Measurements from ENCODE around the gene SACS.
"Not testable (repeated sequence)": the region's sequence is repeated elsewhere in the genome, so short reads cannot be mapped to it uniquely, and the experiment has no call there.

The SACS gene

GRCh38 chr13:23443878-23444277 lies 10.4 kb upstream of the SACS start:
- H3K27ac Mint-ChIP-seq = no peak overlapping the region
- DNase-seq (no peak), ATAC-seq (replicated peaks) (no peak)
- H3K4me1 Mint-ChIP-seq (ENCODE audit: low read depth in 2 of 2) = no peaks in the 10 kb centered on the region
- no peak overlapping the region for H3K4me3 Mint-ChIP-seq
- no peaks in the 10 kb centered on the region for H3K36me3 Mint-ChIP-seq (ENCODE audit: insufficient read depth)
- H3K9me3 Mint-ChIP-seq = no peaks in the 10 kb centered on the region
- no peaks in the 10 kb centered on the region for H3K27me3 Mint-ChIP-seq

DNA sequence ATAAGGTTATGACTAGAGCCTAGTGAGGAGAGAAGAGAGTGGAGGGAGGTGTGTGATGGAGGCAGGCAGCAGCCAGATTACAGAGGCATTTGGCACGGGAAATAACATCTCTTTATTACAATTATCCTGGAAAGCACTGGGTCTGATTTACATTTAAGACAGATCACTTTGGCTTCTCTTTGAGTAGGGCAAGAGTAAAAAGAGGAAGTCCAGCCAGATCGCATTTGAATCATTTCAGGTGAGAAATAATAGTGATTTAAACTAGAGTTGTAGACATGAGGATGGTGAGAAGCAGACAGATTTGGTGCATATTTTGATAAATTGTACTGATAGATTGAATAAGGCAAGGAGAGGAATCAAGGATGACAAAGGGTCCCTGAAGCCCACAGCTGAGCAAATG lies 9.6 kb upstream of the SACS start:
- ATAC-seq (replicated peaks) = no peak
- peaks cover 0 to 6% of the 10 kb centered on the region in 2 donors for H3K27me3 Mint-ChIP-seq
- H3K36me3 Mint-ChIP-seq (ENCODE audit: insufficient read depth) = no peaks in the 10 kb centered on the region
- H3K4me3 Mint-ChIP-seq = no peak overlapping the region
- no peaks in the 10 kb centered on the region for H3K4me1 Mint-ChIP-seq (ENCODE audit: low read depth in 2 of 2)
- DNase-seq = no peak
- no peak overlapping the region for H3K27ac Mint-ChIP-seq
- H3K9me3 Mint-ChIP-seq = no peaks in the 10 kb centered on the region

DNA sequence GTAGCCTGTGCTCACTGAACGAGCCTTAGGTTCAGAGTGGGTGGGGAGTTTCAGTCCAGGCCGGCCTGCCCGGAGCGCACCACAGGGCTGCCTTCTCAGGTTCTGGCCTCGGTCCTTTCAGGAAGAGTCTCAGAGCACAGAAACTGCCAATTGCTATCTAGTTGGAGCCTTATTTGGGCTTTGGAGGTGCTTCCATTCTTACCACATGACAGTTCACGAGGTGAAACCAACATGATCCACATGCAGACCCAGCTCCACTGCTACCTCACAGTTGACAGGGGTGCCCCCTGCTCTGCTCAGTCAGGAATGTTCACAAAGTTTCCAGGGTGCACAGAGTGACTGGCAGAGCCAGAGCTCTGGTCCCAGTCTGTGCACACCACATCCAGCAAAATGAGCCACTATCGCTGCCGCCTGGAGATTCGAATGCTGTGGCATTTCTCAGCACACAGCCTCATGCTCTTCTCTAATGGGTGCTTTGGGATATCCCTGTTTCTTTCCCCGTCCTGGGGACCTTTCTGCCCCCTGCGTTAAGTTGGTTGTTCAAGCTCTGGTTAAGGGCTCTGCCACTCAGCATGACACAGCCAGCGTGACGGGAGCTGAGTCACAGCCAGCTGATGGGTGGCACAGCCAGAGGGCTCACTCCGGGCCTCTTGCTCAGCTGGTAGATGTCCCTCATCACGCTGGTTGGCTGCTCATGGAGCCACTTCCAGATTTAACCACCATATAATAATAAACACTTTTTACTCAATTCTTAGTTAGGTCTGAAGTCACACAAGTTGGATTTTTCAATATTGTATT lies 7.5 kb upstream of the SACS start:
- DNase-seq (no peak), ATAC-seq (replicated peaks) (no peak)

GRCh38 chr13:23440324-23440723 lies 6.8 kb upstream of the SACS start:
- not testable (repeated sequence) for H3K27ac Mint-ChIP-seq; DNase-seq; H3K9me3 Mint-ChIP-seq; H3K4me3 Mint-ChIP-seq; ATAC-seq (replicated peaks); H3K4me1 Mint-ChIP-seq (ENCODE audit: low read depth in 2 of 2); H3K36me3 Mint-ChIP-seq (ENCODE audit: insufficient read depth)
- H3K27me3 Mint-ChIP-seq = peaks cover 23 to 24% of the 10 kb centered on the region in 2 donors

More for the DNA sequence above, 7.5 kb upstream of the SACS start:
- Mint-ChIP-seq H3K4me1 (ENCODE audit: low read depth in 2 of 2) (no peaks in the 10 kb centered on the region), H3K36me3 (ENCODE audit: insufficient read depth) (no peaks in the 10 kb centered on the region), H3K9me3 (no peaks in the 10 kb centered on the region), H3K27me3 (peaks cover 21 to 24% of the 10 kb centered on the region in 2 donors), H3K27ac (no peak overlapping the region), H3K4me3 (no peak overlapping the region)

- Mint-ChIP-seq H3K9me3 (no peaks in the 10 kb centered on the region), H3K4me3 (no peak overlapping the region), H3K4me1 (ENCODE audit: low read depth in 2 of 2) (peaks cover 0 to 4% of the 10 kb centered on the region in 2 donors), H3K27ac (no peak overlapping the region), H3K27me3 (peaks cover 33 to 41% of the 10 kb centered on the region in 2 donors), H3K36me3 (ENCODE audit: insufficient read depth) (no peaks in the 10 kb centered on the region)
- ATAC-seq (replicated peaks) = no peak
- no peak for DNase-seq
Observed at GRCh38 chr13:23437916-23438315, 4.4 kb upstream of the SACS start.

DNA sequence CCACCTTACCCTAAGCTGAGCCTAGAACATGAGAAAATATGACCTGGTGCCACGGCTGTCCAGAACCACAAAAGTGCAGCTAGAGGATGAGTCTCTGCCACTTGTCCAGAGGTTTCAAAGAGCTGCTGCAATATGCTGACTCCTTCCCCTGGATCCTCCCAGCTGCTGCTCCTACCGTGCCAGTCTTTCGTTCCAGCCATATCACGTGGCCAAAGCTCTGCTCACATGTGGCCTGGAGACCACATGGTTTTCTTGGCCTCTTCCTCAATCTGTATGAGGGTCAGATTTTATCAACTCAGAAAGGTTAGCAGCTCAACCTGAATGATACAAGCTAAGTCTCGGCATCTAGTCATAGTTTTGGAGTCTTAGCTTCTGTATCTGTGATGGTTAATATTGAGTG lies 3.2 kb upstream of the SACS start:
- DNase-seq = no peak
- H3K27me3 Mint-ChIP-seq = peaks cover 44 to 53% of the 10 kb centered on the region in 2 donors
- no peak overlapping the region for H3K4me3 Mint-ChIP-seq
- no peaks in the 10 kb centered on the region for H3K36me3 Mint-ChIP-seq (ENCODE audit: insufficient read depth)
- ATAC-seq (replicated peaks) = no peak
- no peak overlapping the region for H3K27ac Mint-ChIP-seq
- H3K4me1 Mint-ChIP-seq (ENCODE audit: low read depth in 2 of 2) = peaks cover 4% of the 10 kb centered on the region in 2 donors
- H3K9me3 Mint-ChIP-seq = no peaks in the 10 kb centered on the region

GRCh38 chr13:23434491-23434890 lies 989 bp upstream of the SACS start:
- Mint-ChIP-seq H3K4me1 (ENCODE audit: low read depth in 2 of 2) (peaks cover 4% of the 10 kb centered on the region in 2 donors), H3K36me3 (ENCODE audit: insufficient read depth) (no peaks in the 10 kb centered on the region), H3K27me3 (peaks cover 56 to 65% of the 10 kb centered on the region in 2 donors), H3K9me3 (no peaks in the 10 kb centered on the region), H3K27ac (no peak overlapping the region), H3K4me3 (no peak overlapping the region)
- ATAC-seq (replicated peaks) (no peak), DNase-seq (no peak)

GRCh38 chr13:23432626-23433025 lies 876 bp downstream of the SACS start:
- Mint-ChIP-seq H3K27ac (no peak overlapping the region), H3K4me1 (ENCODE audit: low read depth in 2 of 2) (peaks cover 4% of the 10 kb centered on the region in 2 donors), H3K27me3 (peaks cover 51 to 68% of the 10 kb centered on the region in 2 donors), H3K9me3 (no peaks in the 10 kb centered on the region), H3K4me3 (no peak overlapping the region), H3K36me3 (ENCODE audit: insufficient read depth) (no peaks in the 10 kb centered on the region)
- DNase-seq (no peak), ATAC-seq (replicated peaks) (no peak)

DNA sequence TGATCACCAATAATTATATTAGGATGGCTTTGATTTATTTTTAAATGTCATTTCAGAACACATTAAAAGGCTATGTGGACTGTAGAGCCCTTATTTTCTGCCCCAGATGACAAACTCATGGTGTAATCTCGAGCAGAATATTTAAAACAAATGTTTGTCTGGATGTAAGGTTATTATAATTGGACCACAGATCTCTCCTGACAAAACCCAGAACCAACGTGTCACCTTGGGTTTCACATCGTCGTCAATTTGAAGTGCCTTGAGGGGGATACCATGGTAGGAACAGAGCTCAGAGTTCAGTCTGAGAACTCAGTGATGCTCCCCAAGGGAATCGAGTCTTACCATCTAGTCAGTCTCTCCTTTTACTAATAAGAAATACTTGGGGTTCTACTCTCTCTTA lies 2.8 kb downstream of the SACS start:
- H3K36me3 Mint-ChIP-seq (ENCODE audit: insufficient read depth) = no peaks in the 10 kb centered on the region
- H3K27ac Mint-ChIP-seq = no peak overlapping the region
- peaks cover 48 to 59% of the 10 kb centered on the region in 2 donors for H3K27me3 Mint-ChIP-seq

DNA sequence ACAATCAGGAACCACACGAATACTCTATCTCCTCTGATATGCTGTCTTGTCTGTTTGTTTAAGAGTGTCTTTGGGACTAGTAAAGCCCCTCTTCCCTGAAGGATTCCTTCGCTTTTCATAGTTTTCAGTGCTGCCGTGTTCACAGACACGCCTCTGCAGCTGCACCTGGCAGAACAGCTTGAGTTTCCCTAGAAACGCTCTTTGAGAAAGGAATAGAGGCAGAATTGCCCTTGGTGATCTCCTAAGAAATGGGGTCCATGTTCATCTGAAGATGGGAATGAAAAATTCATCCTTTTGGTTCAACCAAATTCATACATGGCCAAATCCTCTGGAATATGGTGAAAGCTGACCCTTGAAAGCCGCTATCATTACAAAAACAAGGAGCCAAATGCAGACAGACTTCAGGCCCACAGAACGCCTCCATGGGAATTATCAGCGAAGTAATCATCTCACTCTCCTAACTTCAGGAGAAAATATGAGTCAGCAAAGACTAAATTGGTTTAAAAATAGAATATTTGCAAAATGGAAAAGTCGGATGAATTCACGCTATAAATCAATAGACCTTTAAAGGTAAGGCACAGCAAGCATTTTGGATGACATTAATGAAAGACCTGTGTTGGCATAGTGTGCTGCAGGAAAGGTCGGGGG lies 5.5 kb downstream of the SACS start:
- Mint-ChIP-seq H3K36me3 (ENCODE audit: insufficient read depth) (no peaks in the 10 kb centered on the region), H3K4me1 (ENCODE audit: low read depth in 2 of 2) (peaks cover under 1 to 4% of the 10 kb centered on the region in 2 donors), H3K27ac (no peak overlapping the region), H3K4me3 (no peak overlapping the region), H3K27me3 (peaks cover 40 to 42% of the 10 kb centered on the region in 2 donors), H3K9me3 (no peaks in the 10 kb centered on the region)
- DNase-seq = no peak
- no peak for ATAC-seq (replicated peaks)

More for the DNA sequence above, 2.8 kb downstream of the SACS start:
- Mint-ChIP-seq H3K4me3 (no peak overlapping the region), H3K4me1 (ENCODE audit: low read depth in 2 of 2) (peaks cover 4% of the 10 kb centered on the region in 2 donors), H3K9me3 (no peaks in the 10 kb centered on the region)
- no peak for ATAC-seq (replicated peaks)
- DNase-seq = no peak

DNA sequence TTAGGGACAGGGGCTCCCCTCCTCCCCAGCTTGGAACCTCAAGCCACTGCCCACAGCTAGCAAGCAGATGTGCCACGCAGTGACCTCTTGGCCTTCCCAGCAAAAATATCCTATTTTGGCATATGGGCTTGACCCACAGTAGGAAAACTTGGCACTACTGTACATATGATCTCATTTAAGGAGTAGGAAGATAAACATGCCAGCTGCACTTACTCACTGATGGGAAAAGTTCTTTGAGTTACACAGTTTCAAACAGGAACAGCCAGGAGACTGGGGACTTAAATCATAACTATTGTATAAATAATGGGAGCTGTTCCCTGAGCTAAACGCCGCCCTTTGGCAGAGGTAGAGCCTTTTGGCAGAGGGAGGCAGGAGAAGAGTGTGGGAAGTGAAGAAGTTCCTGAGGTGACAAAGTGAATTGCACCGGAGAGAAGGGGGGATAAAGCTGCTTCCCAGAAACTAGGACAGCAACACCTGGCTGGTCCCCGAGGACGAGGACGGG lies 6.1 kb downstream of the SACS start:
- H3K36me3 Mint-ChIP-seq (ENCODE audit: insufficient read depth) = no peaks in the 10 kb centered on the region
- no peak for DNase-seq
- peaks cover 0 to 4% of the 10 kb centered on the region in 2 donors for H3K4me1 Mint-ChIP-seq (ENCODE audit: low read depth in 2 of 2)

DNA sequence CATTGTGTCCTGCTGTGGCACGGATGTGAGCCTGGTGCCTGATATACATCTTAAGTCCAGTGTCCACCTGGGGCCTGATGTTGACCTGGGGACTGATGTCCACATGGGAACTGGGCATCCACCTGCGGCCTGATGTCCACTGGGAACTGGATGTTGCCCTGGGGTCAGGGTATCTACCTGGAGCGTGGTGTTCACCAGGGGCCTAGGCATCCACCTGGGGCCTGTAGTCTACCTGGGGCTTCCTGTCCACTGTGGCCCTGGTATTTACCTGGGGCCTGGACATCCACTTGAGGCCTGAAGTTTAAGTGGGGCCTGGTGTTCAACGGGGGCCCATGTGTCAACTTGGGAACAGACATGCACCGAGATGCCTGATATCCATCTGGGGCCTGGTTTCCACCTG lies 11.9 kb downstream of the SACS start:
- H3K27me3 Mint-ChIP-seq = no peaks in the 10 kb centered on the region
- no peaks in the 10 kb centered on the region for H3K9me3 Mint-ChIP-seq

More for the DNA sequence above, 6.1 kb downstream of the SACS start:
- H3K9me3 Mint-ChIP-seq = no peaks in the 10 kb centered on the region
- no peak overlapping the region for H3K27ac Mint-ChIP-seq
- no peak for ATAC-seq (replicated peaks)
- H3K4me3 Mint-ChIP-seq = no peak overlapping the region
- H3K27me3 Mint-ChIP-seq = peaks cover 35% of the 10 kb centered on the region in 2 donors

DNA sequence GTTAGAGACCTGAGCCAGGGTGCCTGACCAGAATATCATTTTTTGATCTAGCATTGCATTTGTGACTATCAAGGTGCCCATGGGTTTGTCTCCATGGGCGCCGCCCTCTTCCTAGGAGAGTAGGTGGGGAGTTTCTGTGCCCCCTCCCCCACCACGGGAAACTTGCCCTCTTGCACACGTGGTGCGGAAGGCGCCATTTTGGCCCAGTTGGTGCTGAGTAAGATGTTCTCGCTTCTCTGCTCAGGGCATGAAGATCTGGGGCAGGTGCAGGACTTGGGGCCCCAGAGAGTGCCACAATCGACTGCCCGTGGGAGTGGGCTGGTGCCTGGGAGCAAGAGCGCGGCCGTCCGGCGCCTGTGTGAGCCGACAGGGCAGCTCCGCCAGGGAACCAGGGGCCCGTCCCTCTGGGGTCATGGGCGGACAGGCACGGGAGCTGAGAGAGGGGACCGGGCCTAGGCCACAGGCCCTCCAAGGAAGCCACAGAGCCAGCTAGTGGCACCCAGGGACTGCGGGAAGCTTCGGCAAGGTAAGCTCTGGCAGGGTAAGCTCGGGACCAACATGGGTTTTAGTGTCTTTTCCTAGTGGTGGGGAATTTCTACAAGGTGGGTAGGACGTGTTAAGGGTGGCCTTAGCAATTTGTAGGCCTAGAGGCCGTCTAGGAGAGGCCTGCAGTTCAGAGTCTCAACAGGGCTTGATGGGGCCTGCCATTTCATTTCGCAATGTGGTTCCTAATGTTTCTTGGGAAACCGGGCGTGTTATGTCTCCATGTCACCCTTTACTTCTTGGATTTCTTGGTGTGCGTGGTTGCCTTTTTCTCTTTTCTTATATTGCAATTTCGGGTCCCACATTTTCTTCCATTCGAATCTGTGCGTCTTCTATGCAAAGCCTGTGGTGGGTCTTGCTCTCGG lies 14.5 kb downstream of the SACS start:
- no peak overlapping the region for H3K27ac Mint-ChIP-seq
- H3K4me1 Mint-ChIP-seq (ENCODE audit: low read depth in 2 of 2) = no peaks in the 10 kb centered on the region
- ATAC-seq (replicated peaks) = no peak
- DNase-seq = no peak
- no peaks in the 10 kb centered on the region for H3K27me3 Mint-ChIP-seq
- no peak overlapping the region for H3K4me3 Mint-ChIP-seq
- H3K36me3 Mint-ChIP-seq (ENCODE audit: insufficient read depth) = no peaks in the 10 kb centered on the region
- H3K9me3 Mint-ChIP-seq = no peaks in the 10 kb centered on the region

More for the DNA sequence above, 11.9 kb downstream of the SACS start:
- H3K27ac Mint-ChIP-seq = no peak overlapping the region
- H3K36me3 Mint-ChIP-seq (ENCODE audit: insufficient read depth) = no peaks in the 10 kb centered on the region
- DNase-seq = no peak
- H3K4me1 Mint-ChIP-seq (ENCODE audit: low read depth in 2 of 2) = no peaks in the 10 kb centered on the region
- H3K4me3 Mint-ChIP-seq = no peak overlapping the region
- ATAC-seq (replicated peaks) = no peak

Measured in effector memory CD8-positive, alpha-beta T cell (primary cell).